ENCODE results near the gene CLSTN3.
"Not testable (repeated sequence)": the region's sequence is repeated elsewhere in the genome, so short reads cannot be mapped to it uniquely, and the experiment has no call there.

CLSTN3 gene

GRCh38 chr12:7106082-7106481, 24.1 kb upstream of the CLSTN3 start:
- DNase-seq: no peak

- not testable (repeated sequence) for DNase-seq
These were observed 23.0 kb upstream of the CLSTN3 start for GRCh38 chr12:7107181-7107580.

GRCh38 chr12:7107636-7108002, 22.6 kb upstream of the CLSTN3 start:
- no peak for DNase-seq

- DNase-seq: peak; percentile 73 to 77
These were observed 22.0 kb upstream of the CLSTN3 start for GRCh38 chr12:7108003-7108795.

- DNase-seq: peak; percentile 72 to 78
These were observed 21.2 kb upstream of the CLSTN3 start, which contains the start of gene C1RL for GRCh38 chr12:7108796-7109571. C1RL (minus strand) TSS chr12:7109214; CDS start chr12:7109180, 34 bp downstream.

GRCh38 chr12:7109572-7109920, 20.6 kb upstream of the CLSTN3 start:
- no peak for DNase-seq

GRCh38 chr12:7110661-7111060, 19.5 kb upstream of the CLSTN3 start:
- DNase-seq: no peak

GRCh38 chr12:7112041-7112440, 18.1 kb upstream of the CLSTN3 start:
- no peak for DNase-seq

GRCh38 chr12:7113389-7113871, 16.7 kb upstream of the CLSTN3 start:
- peak; percentile 38 to 73 for DNase-seq

GRCh38 chr12:7114008-7114407, 16.2 kb upstream of the CLSTN3 start:
- DNase-seq: no peak

- no peak for DNase-seq
These were observed 15.3 kb upstream of the CLSTN3 start for GRCh38 chr12:7114851-7115250.

GRCh38 chr12:7116196-7116595, 14.0 kb upstream of the CLSTN3 start:
- no peak for DNase-seq

- no peak for DNase-seq
These were observed 13.3 kb upstream of the CLSTN3 start for GRCh38 chr12:7116916-7117315.

- no peak for DNase-seq
These were observed 12.5 kb upstream of the CLSTN3 start for GRCh38 chr12:7117670-7118069.

GRCh38 chr12:7118881-7119280, 11.3 kb upstream of the CLSTN3 start:
- DNase-seq: no peak

GRCh38 chr12:7120166-7120565, 10.0 kb upstream of the CLSTN3 start:
- DNase-seq: no peak

GRCh38 chr12:7121324-7121723, 8.8 kb upstream of the CLSTN3 start:
- no peak for DNase-seq

- no peak for DNase-seq
These were observed 7.1 kb upstream of the CLSTN3 start for GRCh38 chr12:7122811-7123769.

GRCh38 chr12:7123806-7124522, 6.2 kb upstream of the CLSTN3 start:
- DNase-seq: no peak

GRCh38 chr12:7125632-7126227, 4.4 kb upstream of the CLSTN3 start:
- DNase-seq: no peak

GRCh38 chr12:7127916-7128626, 2.1 kb upstream of the CLSTN3 start:
- no peak for DNase-seq
